GM19240 (cell line): ENCODE measurements around the gene OR7G2.
"Not testable (repeated sequence)": the region's sequence is repeated elsewhere in the genome, so short reads cannot be mapped to it uniquely, and the experiment has no call there.

Source experiments
- DNase-seq: peaks from one replicate; pipeline ENCODE4 v3.0.0; 2011; ENCODE audit warnings: low spot score; ENCODE audit not compliant: insufficient read length

The OR7G2 gene

DNA sequence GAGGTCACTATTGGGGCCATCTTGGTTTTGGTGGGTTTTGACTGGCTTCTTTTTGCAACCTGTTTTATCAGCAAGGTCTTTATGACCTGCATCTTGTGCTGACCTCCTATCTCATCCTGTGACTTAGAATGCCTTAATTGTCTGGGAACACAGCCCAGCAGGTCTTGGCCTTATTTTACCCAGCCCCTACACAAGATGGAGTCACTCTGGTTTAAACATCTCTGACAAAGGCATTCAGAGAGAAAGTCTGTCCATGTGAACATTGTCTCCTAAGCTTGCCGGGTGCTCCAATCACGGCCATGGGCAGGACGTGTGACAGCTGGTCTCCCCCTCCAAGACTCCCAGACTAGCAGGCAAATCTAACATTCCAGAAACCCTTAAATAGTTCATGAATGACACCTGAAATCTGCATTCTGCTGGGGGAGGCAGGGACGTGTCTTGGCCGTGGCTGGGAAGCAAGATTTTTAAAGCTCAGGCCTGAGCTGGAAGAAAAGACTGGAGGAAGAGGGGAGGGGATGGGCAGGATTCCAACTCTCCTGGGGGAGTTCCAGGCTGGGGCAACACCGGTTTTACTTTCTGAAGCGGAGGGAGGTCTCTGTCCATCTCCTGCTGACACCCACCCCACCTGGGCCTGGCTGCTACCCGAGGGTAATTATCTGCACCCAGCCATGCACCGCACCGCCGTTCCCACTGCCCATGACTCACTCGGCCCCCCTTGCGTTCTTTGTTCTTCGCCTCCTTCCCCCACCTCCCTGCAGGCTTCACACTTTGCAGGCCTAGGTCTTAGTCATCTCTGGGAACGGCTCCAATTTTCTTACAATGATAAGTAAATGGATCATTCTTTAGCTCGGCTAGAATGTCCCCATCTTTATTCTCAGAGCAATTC lies 32.0 kb downstream of the OR7G2 start:
- no peak for DNase-seq

DNA sequence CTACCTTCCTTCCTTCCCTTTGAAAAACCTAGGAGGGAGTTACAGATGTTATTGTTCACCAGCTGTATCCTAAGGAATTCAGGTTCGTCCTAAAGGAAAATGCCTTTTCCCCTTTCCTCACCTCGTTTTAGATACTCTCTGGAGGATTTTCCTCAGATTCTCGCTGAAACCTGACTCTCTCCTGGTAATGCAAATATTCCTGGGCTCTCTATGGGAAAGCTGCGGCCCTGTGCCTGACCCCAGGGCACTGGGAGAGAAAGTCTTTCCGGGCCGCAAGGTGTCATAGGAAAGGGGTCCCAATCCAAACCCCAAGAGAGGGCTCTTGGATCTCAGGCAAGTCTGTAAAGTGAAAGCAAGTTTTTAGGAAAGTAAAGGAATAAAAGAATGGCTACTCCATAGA lies 33.5 kb downstream of the OR7G2 start:
- DNase-seq, result no peak

DNA sequence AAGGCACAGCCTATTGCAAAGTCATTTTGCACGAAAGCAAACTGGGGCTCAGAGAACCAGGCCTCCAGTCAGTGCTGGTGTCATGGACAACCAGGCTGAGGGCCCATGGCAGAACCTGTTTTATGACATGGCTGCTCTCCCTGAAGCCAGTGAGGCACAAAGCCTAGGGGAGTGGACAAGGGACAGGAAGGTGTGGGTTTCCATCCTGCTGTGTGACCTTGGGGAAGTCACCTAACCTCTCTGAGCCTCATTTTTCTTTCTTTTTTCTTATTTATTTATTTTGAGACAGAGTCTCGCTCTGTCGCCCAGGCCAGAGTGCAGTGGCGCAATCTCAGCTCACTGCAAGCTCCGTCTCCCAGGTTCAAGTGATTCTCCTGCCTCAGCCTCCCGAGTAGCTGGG lies 35.6 kb downstream of the OR7G2 start:
- not testable (repeated sequence) for DNase-seq

DNA sequence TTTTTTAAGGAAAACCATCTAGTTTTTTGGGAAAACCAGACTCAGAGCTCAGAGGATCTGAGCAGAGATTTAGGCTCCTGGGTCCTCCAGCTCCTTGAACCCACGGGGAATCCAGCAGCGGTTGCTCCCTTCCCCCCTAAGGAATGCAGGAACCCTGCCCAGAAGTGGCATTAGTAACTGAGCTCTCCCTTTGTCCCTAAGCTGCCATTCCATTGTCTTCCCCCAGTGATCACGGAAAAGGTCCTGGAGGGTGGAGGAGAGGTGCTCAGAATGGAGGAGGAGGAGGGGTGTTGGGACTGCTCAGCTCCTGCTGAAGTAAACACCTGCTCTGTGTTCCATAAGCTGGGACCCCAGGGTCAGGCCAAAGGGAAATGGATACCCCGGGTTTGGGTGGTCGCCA lies 37.2 kb downstream of the OR7G2 start:
- no peak for DNase-seq

DNA sequence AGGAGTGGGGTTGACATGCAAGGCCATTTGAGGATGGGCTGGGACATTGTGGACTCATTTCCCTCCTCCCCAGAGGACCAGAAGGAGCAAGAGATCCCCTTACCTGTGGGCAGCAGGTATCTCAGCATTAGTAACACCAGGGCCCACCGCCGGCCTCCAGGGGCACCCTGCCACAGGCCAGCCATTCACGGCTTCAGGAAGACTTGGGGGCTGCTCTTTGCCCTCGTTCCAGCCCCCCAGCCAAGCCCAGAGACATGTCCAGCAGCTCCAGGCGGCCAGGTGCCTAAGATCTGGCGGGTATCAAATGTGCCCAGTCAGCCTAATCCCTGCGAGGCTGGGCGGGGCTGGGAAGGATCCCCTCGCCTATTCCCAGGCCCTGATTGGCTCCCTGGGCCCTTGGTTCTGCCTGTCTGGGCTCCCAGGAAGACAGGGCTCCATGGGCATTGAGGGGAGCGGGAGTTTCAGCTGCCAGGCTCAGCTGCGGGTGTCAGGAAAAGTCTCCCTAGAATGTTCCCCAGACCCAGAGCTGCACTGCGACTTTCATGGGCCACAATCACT lies 41.7 kb downstream of the OR7G2 start:
- no peak for DNase-seq

DNA sequence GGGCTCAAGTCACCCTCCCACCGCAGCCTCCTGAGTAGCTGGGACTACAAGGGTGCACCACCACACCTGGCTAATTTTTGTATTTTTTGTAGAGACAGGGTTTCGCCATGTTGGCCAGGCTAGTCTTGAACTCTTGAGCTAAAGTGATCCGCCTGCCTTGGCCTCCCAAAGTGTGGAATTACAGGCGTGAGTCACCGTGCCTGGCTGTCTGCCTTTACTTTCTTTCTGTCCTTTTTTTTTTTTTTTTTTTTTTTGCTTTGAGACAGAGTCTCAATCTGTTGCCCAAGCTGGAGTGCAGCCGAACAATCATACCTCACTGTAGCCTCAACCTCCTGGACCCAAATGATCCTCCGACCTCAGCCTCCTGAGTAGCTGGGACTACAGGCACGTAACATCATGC lies 45.4 kb downstream of the OR7G2 start:
- DNase-seq, result no peak

DNA sequence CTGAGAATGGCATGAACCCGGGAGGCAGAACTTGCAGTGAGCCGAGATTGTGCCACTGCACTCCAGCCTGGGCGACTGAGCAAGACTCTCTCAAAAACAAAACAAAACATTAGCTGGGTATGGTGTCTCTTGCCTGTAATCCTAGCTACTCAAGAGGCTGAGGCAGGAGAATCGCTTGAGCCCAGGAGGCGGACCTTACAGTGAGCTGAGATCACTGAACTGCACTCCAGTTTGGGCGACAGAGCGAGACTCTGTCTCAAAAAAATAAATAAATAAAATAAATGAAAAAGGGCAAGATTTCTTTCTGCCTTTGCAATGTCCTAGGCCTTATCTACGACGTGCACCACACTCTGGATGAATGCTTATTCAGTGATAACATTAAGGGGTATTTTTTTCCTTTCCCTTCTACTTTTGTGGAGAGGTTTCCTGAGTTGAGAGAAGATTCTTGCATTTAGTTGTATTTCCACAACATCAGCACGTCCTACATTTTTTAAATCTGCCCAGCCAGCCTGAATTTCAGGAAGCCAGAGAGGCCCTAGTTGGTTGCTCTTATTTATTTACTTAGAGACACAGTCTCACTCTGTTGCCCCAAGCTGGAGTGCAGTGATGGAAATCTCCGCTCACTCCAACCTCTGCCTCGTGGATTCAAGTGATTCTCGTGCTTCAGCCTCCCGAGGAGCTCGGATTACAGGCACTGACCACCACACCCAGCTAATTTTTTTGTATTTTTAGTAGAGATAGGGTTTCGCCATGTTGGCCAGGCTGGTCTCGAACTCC lies 46.5 kb downstream of the OR7G2 start:
- no peak for DNase-seq

DNA sequence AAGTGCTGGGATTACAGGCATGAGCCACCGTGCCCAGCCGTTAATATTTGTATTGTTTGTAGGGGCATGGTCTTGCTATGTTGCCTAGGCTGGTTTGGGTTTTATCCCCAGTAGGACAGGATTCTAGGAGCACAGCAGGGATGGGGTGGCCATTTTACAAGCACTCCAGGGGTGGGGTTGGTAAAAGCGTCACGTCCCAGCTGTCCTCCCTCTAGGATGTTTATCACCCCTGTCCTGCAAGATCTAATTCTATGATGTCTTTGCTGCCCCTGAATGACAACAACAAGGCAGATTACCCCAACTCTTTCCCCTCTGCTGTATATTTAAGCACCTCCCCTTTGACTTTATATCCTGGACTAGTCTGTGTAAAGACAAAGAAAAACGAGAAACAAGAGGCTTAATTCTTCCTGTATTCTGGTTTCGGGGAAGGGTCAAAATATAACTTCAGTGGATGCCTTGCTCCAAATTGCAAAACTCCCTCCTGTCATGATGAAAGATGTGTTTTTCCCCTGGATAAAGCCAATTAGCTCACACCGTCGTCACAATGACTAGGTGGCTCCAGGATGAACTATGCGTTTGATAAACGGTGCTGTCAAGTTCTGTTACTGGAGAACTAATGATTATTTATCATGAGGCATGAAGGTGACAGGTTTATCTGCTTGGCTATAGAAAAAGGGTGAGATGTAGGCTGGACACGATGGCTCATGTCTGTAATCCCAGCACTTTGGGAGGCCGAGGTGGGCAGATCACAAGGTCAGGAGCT lies 48.2 kb downstream of the OR7G2 start:
- no peak for DNase-seq

DNA sequence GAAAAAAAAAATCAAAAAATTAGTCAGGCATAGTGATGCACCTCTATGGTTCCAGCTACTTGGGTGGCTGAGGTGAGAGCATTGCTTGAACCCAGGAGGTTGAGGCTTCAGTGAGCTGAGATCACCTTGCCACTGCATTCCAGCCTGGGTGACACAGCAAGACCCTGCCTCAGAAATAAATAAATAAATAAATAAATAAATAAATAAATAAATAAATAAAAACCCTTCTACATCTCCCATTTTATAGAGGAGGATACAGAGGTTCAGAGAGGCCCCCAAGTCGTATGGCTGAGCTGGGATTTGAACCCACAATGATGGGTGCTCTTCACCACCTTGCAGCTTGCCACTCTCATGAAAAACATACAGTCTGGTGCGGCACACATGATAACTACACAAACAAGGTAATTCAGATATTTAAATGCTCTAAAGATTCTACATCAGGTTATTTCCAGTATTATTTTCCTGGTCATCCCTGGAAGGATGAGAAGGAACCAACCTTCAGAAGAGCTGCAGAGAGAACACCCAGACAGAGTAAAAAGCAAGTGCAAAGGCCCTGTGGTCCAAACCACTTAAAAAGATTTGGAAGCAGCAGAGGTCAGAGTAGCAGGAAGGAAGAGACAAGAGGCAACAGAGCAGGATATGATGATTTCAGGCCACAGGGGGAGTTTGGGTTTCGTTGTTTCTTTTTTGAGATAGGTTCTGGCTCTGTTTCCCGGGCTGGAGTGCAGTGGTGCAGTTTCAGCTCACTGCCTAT lies 49.6 kb downstream of the OR7G2 start:
- DNase-seq, result no peak

DNA sequence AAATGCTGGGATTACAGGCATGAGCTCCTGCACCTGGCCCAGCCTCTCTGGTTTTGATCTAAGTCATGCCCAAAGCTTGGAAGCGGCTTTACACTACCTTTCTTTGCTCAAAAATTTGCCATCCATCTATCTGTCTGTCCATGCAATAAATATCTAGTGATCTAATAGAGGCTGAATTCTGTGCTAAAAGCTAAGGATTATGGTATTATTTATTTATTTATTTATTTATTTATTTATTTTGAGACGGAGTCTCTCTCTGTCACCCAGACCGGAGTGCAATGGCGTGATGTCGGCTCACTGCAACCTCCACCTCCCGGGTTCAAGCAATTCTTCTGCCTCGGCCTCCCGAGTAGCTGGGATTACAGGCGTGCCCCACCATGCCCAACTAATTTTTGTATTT lies 51.1 kb downstream of the OR7G2 start:
- not testable (repeated sequence) for DNase-seq

DNA sequence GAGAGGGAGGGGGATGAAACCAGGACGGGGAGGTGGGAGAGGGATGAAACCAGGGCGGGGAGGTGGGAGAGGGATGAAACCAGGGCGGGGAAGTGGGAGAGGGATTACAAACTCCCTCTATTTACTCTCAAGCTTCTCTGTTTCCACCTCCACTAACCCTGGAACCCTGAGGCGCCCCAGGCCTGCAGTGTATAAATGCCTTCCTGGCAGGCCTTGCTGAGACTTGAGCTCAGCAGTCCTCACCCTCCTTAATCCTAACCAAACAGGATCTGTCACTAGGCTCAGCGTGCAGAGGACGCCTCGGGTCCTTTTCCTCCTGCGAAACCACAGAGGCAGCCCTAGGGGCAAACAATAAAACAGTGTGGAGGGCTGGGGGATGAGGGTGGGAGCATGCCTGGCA lies 52.5 kb downstream of the OR7G2 start:
- no peak for DNase-seq

DNA sequence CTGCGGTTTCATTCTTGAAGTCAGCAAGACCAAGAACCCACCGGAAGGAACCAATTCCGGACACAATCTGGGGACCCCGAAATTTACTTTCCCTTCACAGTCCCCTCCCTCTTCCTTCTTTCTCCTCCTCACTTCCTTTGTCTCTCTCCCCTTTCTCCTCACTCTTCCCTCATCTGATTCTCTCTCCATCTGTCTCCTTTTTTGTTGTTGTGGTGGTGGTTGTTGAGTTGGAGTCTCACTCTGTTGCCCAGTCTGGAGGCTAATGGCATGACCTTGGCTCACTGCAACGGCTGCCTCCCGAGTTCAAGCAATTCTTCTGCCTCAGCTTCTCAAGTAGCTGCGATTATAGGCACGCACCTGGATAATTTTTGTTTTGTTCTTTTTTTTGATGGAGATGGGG lies 53.1 kb downstream of the OR7G2 start:
- DNase-seq, result no peak

DNA sequence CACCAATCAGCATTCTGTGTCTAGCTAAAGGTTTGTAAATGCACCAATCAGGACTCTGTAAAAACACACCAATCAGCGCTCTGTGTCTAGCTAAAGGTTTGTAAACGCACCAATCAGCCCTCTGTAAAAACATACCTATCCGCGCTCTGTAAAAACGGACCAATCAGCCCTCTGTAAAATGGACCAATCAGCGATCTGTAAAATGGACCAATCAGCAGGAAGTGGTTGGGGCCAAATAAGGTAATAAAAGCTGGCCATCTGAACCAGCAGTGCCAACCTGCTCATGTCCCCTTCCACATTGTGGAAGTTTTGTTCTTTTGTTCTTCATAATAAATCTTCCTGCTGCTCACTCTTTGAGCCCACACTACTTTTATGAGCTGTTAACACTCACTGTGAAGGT lies 53.6 kb downstream of the OR7G2 start:
- DNase-seq, result not testable (repeated sequence)

DNA sequence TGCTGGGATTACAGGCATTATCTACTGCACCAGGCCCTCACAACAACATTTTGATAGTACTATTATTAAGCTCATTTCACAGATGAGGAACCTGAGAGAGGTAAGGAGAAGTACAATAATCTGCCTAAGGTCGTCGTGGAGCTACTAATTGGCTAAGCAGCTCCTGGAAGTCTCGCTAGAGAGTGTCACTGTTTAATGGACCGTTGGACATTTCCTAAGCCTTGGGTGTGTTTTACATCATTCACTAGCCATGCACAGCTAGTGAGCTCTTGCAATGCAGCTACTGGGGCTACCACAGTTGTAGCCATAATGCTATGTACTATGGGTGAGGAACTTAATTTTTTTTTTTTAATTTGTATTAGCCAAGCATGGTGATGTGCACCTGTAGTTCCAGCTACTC lies 54.4 kb downstream of the OR7G2 start:
- DNase-seq, result no peak
